Breast epithelium (tissue), 4 donors: ENCODE results near the gene RBMY1J. TPM values are rescaled to one million over a fixed set of nuclear protein-coding genes. Genes with fewer than 3 reads are reported as not detected.
"Not testable (repeated sequence)": the region's sequence is repeated elsewhere in the genome, so short reads cannot be mapped to it uniquely, and the experiment has no call there.

Experiments used
- DNase-seq, 2 donors: peaks; one replicate each; pipeline ENCODE4 v3.0.0-alpha.2; 2019; ENCODE audit warnings: low spot score in 2 of 2
- H3K27ac ChIP-seq, 2 donors: fragments of 200-600 bp; sonication (generic) in 1 of 2; one replicate each; pipeline ENCODE4 v1.5.1; 2016 to 2019; ENCODE audit warnings: mild to moderate bottlenecking in 1 of 2
- H3K27me3 ChIP-seq, 2 donors: fragments of 200-600 bp; sonication (generic) in 1 of 2; one replicate each; pipeline versions ENCODE4 v1.5.1 to v1.6.0; 2017 to 2019; ENCODE audit warnings: control low read depth in 1 of 2, mild to moderate bottlenecking in 1 of 2
- H3K36me3 ChIP-seq: fragments of 200-600 bp; one replicate; pipeline ENCODE4 v1.5.1; 2019
- H3K4me1 ChIP-seq, 2 donors: fragments of 200-600 bp; sonication (generic); one replicate each; pipeline ENCODE4 v1.5.1; 2016 to 2019; ENCODE audit warnings: control low read depth in 1 of 2
- H3K4me3 ChIP-seq, 3 donors: fragments of 200-600 bp; sonication (generic); 1 replicate in 2 of 3; 2 replicates in 1 of 3; pipeline ENCODE4 v1.5.1; 2016 to 2019; ENCODE audit warnings: mild to moderate bottlenecking in 3 of 3, moderate library complexity in 2 of 3
- H3K9me3 ChIP-seq, 2 donors: fragments of 200-600 bp; sonication (generic) in 1 of 2; one replicate each; pipeline ENCODE4 v1.5.1; 2016 to 2019; ENCODE audit warnings: control low read depth in 1 of 2
- POLR2A ChIP-seq: fragments of 450-650 bp; IDR thresholded peaks from one replicate; pipeline ENCODE4 v1.6.1; 2016; ENCODE audit warnings: antibody characterized with exemption, mild to moderate bottlenecking, moderate library complexity
- POLR2AphosphoS5 ChIP-seq, 3 donors: sonication (generic); formaldehyde crosslinking; IDR thresholded peaks; one replicate each; pipeline ENCODE4 v1.6.1; 2017; ENCODE audit warnings: antibody characterized with exemption in 3 of 3
- intact Hi-C: fragments of 100-400 bp; cut with DNase I; formaldehyde crosslinking; loops from one replicate; pipeline ENCODE4 v1.15.1; 2023; ENCODE audit warnings: low total_unique reads
- total RNA-seq, 3 donors: library from RNA; depleted of rRNA; stranded (reverse); fragments of >200 nt; gene quantifications; one replicate each; pipeline ENCODE4 v1.1.0, GENCODE V29; 2016
- TF ChIP-seq, protein P1 (sequence below), 3 donors: fragments of 450-650 bp; IDR thresholded peaks; one replicate each; pipeline ENCODE4 v1.5.1; 2016 to 2017; ENCODE audit warnings: antibody characterized with exemption in 3 of 3, mild to moderate bottlenecking in 3 of 3, moderate library complexity in 3 of 3

RBMY1J gene
- not detected for total RNA-seq

DNA sequence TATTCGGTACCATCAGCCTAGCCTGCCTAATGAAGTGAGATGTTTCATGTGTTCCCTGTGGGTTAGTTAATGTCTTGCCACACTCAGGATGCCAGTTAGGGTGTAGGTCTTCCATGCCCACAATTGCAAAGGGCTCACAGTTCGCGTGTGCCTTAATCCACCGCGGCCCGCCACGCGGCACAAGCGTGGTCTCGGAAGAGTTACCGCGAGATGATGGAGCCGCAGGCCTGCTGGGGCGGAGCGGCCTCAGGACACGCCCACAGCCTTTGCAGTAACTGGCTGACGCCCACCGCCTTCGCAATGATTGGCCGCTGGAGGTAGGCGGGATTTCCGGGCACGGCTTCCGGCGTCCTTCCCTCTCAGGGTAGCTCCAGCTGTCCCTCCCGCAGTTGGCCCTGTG, at the start of gene RBMY1J:
Gene RBMY1J (plus strand): TSS at position 301 of the 400 bp plus-strand sequence. CDS start 2,038 bp downstream, outside the sequence.
- H3K4me3 ChIP-seq, DNase-seq, H3K27me3 ChIP-seq, H3K4me1 ChIP-seq, H3K27ac ChIP-seq, H3K36me3 ChIP-seq, H3K9me3 ChIP-seq, intact Hi-C loops: not testable (repeated sequence)

DNA sequence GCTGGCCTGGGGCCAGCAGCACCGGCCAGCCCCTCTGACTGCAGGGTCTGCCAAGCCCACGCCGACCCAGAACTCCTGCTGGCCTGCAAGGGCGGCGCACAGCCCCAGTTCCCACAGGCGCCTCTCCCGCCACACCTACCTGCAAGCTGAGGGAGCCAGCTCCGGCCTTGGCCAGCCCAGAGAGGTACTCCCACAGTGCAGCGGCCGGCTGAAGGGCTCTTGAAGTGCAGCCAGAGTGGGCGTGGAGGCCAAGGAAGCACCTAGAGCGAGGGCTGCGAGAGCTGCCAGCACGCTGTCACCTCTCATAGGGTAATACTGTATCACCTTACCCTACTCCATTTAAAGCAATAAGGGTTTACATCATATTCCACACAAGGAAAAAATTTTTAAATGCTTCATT, 35.8 kb upstream of the RBMY1J start:
- intact Hi-C loops = no loop called here
- no peak overlapping the region for H3K27ac ChIP-seq
- DNase-seq = no peak
- H3K9me3 ChIP-seq = no peaks in the 10 kb centered on the region
- H3K27me3 ChIP-seq = no peaks in the 10 kb centered on the region
- TF ChIP-seq POLR2AphosphoS5 (IDR thresholded peaks at IDR 0.05) (no peak), POLR2A (no peak)
- TF ChIP-seq, protein P1, sequence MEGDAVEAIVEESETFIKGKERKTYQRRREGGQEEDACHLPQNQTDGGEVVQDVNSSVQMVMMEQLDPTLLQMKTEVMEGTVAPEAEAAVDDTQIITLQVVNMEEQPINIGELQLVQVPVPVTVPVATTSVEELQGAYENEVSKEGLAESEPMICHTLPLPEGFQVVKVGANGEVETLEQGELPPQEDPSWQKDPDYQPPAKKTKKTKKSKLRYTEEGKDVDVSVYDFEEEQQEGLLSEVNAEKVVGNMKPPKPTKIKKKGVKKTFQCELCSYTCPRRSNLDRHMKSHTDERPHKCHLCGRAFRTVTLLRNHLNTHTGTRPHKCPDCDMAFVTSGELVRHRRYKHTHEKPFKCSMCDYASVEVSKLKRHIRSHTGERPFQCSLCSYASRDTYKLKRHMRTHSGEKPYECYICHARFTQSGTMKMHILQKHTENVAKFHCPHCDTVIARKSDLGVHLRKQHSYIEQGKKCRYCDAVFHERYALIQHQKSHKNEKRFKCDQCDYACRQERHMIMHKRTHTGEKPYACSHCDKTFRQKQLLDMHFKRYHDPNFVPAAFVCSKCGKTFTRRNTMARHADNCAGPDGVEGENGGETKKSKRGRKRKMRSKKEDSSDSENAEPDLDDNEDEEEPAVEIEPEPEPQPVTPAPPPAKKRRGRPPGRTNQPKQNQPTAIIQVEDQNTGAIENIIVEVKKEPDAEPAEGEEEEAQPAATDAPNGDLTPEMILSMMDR (IDR thresholded peaks at IDR 0.05) = no peak
- no peaks in the 10 kb centered on the region for H3K4me1 ChIP-seq
- H3K36me3 ChIP-seq = no peaks in the 10 kb centered on the region
- H3K4me3 ChIP-seq = no peak overlapping the region

DNA sequence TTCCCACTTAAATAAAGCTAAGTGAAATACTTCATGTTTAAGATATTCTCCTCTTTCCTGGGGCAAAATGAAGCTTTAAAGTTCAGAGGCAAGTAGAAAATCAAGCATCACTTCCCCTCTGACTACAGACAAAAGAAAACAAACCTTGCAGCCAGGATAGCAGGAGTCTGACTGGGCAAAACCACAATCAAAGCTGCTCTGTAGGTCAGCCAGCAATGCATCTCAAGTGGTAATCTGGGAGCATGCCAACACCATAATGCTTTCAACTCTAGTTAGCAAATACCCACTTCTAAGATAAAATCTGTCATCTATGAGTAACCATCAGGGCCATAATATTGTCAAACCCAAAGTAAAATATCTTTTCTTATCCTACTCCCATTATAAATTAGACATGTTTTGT, 32.6 kb upstream of the RBMY1J start:
- DNase-seq = no peak
- H3K36me3 ChIP-seq = no peaks in the 10 kb centered on the region
- no peak overlapping the region for H3K27ac ChIP-seq
- H3K9me3 ChIP-seq = no peaks in the 10 kb centered on the region
- TF ChIP-seq POLR2A (no peak), POLR2AphosphoS5 (IDR thresholded peaks at IDR 0.05) (no peak)
- TF ChIP-seq, protein P1 (IDR thresholded peaks at IDR 0.05) = no peak
- no peaks in the 10 kb centered on the region for H3K4me1 ChIP-seq
- H3K4me3 ChIP-seq = no peak overlapping the region
- intact Hi-C loops = no loop called here
- H3K27me3 ChIP-seq = no peaks in the 10 kb centered on the region

GRCh38 chrY:22373494-22373893, 29.7 kb upstream of the RBMY1J start:
- no peaks in the 10 kb centered on the region for H3K9me3 ChIP-seq
- H3K27me3 ChIP-seq = no peaks in the 10 kb centered on the region
- no peaks in the 10 kb centered on the region for H3K36me3 ChIP-seq
- TF ChIP-seq, protein P1 (IDR thresholded peaks at IDR 0.05) = no peak
- TF ChIP-seq POLR2A (no peak), POLR2AphosphoS5 (IDR thresholded peaks at IDR 0.05) (no peak)
- no peak overlapping the region for H3K27ac ChIP-seq
- no peak overlapping the region for H3K4me3 ChIP-seq
- intact Hi-C loops = no loop called here
- no peaks in the 10 kb centered on the region for H3K4me1 ChIP-seq
- no peak for DNase-seq

- DNase-seq, H3K4me1 ChIP-seq, H3K27me3 ChIP-seq, H3K27ac ChIP-seq, intact Hi-C loops, H3K36me3 ChIP-seq, H3K9me3 ChIP-seq, H3K4me3 ChIP-seq: not testable (repeated sequence)
These were observed 41.6 kb downstream of the RBMY1J start for GRCh38 chrY:22444718-22445396.

- H3K36me3 ChIP-seq, H3K4me1 ChIP-seq, H3K27me3 ChIP-seq, H3K4me3 ChIP-seq, H3K27ac ChIP-seq, H3K9me3 ChIP-seq, DNase-seq, intact Hi-C loops: not testable (repeated sequence)
These were observed 52.3 kb downstream of the RBMY1J start for GRCh38 chrY:22455522-22455921.

- intact Hi-C loops, DNase-seq, H3K27ac ChIP-seq, H3K36me3 ChIP-seq, H3K27me3 ChIP-seq, H3K4me3 ChIP-seq, H3K9me3 ChIP-seq, H3K4me1 ChIP-seq: not testable (repeated sequence)
These were observed 58.8 kb downstream of the RBMY1J start for GRCh38 chrY:22461962-22462361.

Other genes with a start within 250 kb of the RBMY1J start
- gene RBMY1F, start 220.5 kb upstream of the RBMY1J start, total RNA-seq = not detected